AG09319 (cell line): Measurements from ENCODE around the gene ABCC8.
A peak's percentile ranks its signal among the peaks of the same experiment; 100 is the strongest.

ENCODE experiments used
- DNase-seq: peaks from one replicate; pipeline ENCODE4 v3.0.0-alpha.2; 2010; ENCODE audit warnings: low read depth; ENCODE audit errors: extremely low read depth
- TF ChIP-seq, protein P1 (sequence below): IDR thresholded peaks from 2 replicates; pipeline ENCODE4 v1.5.1; 2011; ENCODE audit warnings: low read depth, mild to moderate bottlenecking, inconsistent platforms, low read length, moderate library complexity

Gene ABCC8

DNA sequence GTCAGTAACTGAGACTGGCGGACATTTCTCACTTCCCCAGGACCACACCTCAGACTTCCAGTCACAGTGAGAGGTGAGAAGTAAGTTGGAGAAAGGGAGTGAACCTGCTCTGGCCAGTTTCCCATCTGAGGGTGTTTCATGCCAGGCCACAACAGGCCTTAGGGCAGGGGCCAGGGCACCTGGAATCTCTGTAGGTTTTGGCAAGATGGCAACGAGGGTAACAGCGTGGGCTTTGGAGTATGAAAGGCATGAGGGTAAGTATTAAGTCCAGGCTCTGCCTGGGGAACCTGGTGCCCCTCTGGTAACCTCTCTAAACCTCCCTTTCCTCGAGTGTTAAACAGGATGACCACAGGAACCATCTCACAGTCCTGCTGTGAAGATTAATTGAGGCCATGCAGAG is 28.5 kb upstream of the ABCC8 start:
- TF ChIP-seq, protein P1, sequence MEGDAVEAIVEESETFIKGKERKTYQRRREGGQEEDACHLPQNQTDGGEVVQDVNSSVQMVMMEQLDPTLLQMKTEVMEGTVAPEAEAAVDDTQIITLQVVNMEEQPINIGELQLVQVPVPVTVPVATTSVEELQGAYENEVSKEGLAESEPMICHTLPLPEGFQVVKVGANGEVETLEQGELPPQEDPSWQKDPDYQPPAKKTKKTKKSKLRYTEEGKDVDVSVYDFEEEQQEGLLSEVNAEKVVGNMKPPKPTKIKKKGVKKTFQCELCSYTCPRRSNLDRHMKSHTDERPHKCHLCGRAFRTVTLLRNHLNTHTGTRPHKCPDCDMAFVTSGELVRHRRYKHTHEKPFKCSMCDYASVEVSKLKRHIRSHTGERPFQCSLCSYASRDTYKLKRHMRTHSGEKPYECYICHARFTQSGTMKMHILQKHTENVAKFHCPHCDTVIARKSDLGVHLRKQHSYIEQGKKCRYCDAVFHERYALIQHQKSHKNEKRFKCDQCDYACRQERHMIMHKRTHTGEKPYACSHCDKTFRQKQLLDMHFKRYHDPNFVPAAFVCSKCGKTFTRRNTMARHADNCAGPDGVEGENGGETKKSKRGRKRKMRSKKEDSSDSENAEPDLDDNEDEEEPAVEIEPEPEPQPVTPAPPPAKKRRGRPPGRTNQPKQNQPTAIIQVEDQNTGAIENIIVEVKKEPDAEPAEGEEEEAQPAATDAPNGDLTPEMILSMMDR, result no peak
- DNase-seq, result no peak

DNA sequence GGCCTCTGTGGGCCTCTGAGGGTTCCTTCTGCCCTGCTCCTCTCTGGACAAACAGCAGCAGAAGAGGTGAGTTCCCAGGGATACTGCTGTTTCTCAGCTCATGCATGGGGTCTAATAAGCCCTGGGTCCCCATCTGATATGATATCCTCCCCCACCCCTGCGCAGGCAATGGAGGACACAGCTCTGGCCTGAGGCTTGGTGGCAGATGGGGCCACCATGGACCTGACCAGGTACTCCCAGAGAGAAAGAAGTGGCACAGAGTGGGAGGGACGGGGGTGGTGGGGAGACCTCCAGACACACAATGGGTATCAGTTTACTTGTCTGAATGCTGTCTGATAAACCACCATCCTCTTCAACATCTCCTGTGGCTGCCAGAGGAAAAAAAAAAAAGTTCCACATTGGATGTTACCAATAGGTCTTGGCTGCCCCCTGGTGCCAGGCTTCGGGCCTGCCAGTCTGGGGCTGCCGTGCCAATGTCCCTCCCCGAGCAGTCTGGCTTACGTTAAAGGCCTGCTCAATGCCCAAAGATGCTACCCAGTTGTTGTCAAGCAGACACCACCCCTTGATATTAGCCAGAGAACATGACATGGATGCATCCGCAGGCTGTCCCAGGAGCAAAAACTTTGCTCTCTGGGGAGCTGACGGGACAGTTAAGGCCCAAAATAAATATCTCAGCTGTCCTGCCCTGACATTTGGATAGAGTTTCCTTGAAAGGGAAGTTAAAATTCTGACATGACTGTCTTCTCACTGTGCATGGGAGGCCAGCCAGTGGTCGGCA is 27.9 kb upstream of the ABCC8 start:
- TF ChIP-seq, protein P1, result peak; percentile 91
- DNase-seq, result peak; percentile 30

DNA sequence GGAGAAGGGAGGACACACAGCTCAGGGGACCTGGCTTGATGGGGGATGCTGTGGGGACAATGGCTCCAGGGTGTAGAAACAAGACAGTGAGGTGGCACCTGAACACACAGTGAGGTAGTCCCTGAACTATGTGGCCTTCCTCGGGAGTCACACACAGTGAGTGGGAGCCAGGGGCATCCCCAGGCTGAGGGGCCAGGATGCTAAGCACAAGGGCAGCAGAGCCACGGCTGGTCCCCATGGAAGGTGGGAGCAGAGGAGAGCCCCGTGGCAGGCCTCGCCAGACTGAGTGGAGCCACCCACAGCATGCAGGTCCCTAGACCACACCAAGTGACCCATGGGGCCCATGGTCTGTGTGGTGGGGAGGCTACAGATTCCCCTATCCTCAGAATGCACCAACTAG is 26.0 kb upstream of the ABCC8 start:
- TF ChIP-seq, protein P1, result no peak
- DNase-seq, result no peak

DNA sequence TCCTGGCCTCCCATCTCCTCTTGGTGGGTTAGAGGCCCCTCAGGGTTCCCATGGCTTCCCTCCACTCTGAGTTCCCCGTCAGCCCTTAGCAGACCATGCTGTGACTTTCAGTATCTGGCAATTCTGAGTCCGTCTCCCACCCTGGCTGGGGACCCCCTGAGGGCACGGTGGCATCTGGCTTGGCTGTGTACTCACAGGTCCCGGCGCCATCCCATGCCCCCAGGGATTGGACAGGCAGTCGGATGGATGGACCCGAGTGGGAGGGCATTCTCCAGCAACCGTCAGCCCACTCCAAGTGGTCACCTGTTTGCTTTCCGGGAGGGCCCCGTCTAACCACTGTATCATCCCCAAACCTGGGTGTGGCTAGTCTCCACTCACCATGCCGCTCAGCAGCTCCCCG is 24.0 kb upstream of the ABCC8 start:
- TF ChIP-seq, protein P1, result no peak
- DNase-seq, result no peak

DNA sequence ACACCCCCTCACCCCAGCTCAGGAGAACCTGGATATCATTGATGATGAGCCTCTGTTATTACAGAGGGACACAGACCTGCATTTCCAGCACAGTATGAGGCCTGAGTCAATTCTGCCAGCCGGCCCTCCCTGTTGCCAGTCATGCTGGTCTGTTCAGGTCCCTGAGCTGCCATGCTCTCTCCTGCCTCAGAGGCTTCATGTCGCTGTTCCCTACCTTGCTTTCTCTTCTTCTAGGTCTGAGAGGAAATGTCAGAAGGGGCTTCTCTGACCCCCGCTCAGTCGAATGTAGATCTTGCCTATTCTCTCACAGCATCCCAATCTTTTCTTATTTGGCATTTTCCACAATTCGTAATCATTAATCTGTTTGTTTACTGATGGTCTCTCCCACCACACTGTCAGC is 21.8 kb upstream of the ABCC8 start:
- DNase-seq, result no peak
- TF ChIP-seq, protein P1, result no peak; the same call in none of the 2 replicates

DNA sequence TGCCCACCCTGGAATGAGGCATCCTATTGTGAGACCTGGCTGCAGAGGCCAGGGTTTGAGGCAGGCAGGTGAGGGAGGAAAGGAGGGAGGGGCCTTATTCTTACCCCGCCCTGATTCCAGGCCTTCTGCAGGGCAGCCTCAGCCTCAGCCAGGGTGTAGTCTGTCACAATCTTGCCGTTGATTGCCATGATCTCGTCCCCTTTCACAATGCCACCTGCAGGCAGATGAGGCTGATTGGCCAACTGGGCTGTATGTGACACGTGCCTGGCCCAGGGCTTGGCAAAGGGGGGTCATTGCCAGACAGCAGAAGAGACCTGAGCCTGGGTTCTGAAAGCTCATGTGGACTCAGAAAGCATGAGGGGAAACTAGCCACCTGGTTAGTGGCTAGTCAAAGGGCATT is 21.4 kb upstream of the ABCC8 start:
- TF ChIP-seq, protein P1, result no peak
- no peak for DNase-seq

DNA sequence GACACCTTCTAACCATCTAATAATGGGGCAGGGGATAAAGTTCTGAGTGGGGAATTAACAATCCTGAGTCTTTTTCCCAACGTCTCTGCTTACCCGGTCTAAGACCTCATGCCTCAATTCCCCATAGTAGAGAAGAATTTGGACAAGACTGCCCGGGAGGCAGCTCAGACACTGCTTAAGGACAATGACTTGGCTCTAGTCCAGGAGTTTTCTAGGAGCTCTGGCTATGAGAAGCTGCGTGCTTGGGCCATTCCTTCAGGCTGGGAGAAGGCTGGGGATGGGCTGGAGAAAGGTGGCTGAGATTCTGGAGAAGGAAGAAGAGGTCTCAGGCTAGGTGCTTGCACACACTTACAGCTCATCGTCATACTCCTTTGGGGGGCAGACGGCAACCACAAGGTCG is 19.8 kb upstream of the ABCC8 start:
- no peak for DNase-seq
- TF ChIP-seq, protein P1, result no peak
